Osteoblast (primary cell): Measurements from ENCODE around the gene UQCC2. TPM values are rescaled to one million over a fixed set of nuclear protein-coding genes. Genes with fewer than 3 reads are reported as not detected.

ENCODE experiments used
- DNase-seq: peaks from one replicate; pipeline ENCODE4 v3.0.0; 2011; ENCODE audit warnings: low spot score, mixed read lengths; ENCODE audit not compliant: insufficient read length; ENCODE audit errors: missing footprints
- H2AFZ ChIP-seq: 2 replicates; pipeline ENCODE4 v1.6.0; 2011; ENCODE audit warnings: mild to moderate bottlenecking, low read length
- H3K27ac ChIP-seq: 2 replicates; pipeline ENCODE4 v1.5.1; 2011; ENCODE audit warnings: mild to moderate bottlenecking, low read depth, low read length, moderate library complexity
- H3K27me3 ChIP-seq: 2 replicates; pipeline ENCODE4 v1.6.0; 2012; ENCODE audit warnings: mild to moderate bottlenecking, control low read depth, inconsistent platforms, low read length, moderate library complexity; ENCODE audit not compliant: insufficient read depth
- H3K36me3 ChIP-seq: 2 replicates; pipeline ENCODE4 v1.5.1; 2011; ENCODE audit warnings: mild to moderate bottlenecking, low read length, control low read depth, moderate library complexity; ENCODE audit not compliant: insufficient read depth
- H3K4me1 ChIP-seq: 2 replicates; pipeline ENCODE4 v1.5.1; 2011; ENCODE audit warnings: mild to moderate bottlenecking, low read length, control low read depth, moderate library complexity; ENCODE audit not compliant: insufficient read depth
- H3K4me2 ChIP-seq: 2 replicates; pipeline ENCODE4 v1.6.0; 2011; ENCODE audit warnings: mild to moderate bottlenecking, low read length; ENCODE audit not compliant: insufficient read depth
- H3K4me3 ChIP-seq: fragments of 200-600 bp; sonication (generic); 3 replicates; pipeline ENCODE4 v1.5.1; 2012; ENCODE audit warnings: mild to moderate bottlenecking, low read length, inconsistent platforms; ENCODE audit not compliant: insufficient read depth
- H3K79me2 ChIP-seq: 2 replicates; pipeline ENCODE4 v1.6.0; 2012; ENCODE audit warnings: mild to moderate bottlenecking, low read length, control low read depth, inconsistent platforms; ENCODE audit not compliant: insufficient read depth
- H3K9me3 ChIP-seq: 2 replicates; pipeline ENCODE4 v1.5.1; 2011; ENCODE audit warnings: low read depth, low read length, control low read depth
- H4K20me1 ChIP-seq: 2 replicates; pipeline ENCODE4 v1.6.0; 2012; ENCODE audit warnings: mild to moderate bottlenecking, low read length, control low read depth; ENCODE audit not compliant: insufficient read depth
- total RNA-seq: library from RNA; depleted of rRNA; stranded (reverse); fragments of >200 nt; gene quantifications from 2 replicates; pipeline ENCODE4 v1.2.3, GENCODE V29; 2012
- TF ChIP-seq, protein P1 (sequence below): IDR thresholded peaks from 2 replicates; pipeline ENCODE4 v1.5.1; 2011; ENCODE audit warnings: mild to moderate bottlenecking, low read depth, low read length, moderate library complexity; ENCODE audit errors: extremely low read depth

The UQCC2 gene
- total RNA-seq, 1 donor, result 15.2 TPM

DNA sequence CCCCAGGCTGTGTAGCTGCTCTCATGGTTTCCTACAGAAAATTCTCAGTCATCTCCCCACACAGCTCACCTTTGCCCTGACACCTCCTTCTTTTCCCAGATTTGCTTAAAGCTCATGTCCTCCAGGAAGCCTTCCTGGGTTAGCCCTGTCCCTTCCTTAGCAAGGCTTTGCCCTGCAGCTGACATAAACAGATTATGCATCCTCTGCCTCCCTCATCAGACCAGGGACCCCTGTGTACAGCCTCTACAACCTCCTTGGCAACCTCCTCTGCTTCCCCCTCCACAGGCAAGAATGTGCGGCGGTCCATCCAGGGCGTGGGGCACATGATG lies 39.8 kb downstream of the UQCC2 start:
- Histone ChIP-seq H2AFZ (no peak overlapping the region), H3K27me3 (no peaks in the 10 kb centered on the region), H3K4me2 (no peak overlapping the region), H3K4me3 (no peak overlapping the region), H4K20me1 (no peaks in the 10 kb centered on the region), H3K79me2 (no peaks in the 10 kb centered on the region), H3K9me3 (no peaks in the 10 kb centered on the region), H3K27ac (no peak overlapping the region), H3K4me1 (peaks cover 29% of the 10 kb centered on the region), H3K36me3 (peaks cover 7% of the 10 kb centered on the region)
- no peak for DNase-seq
- TF ChIP-seq, protein P1, sequence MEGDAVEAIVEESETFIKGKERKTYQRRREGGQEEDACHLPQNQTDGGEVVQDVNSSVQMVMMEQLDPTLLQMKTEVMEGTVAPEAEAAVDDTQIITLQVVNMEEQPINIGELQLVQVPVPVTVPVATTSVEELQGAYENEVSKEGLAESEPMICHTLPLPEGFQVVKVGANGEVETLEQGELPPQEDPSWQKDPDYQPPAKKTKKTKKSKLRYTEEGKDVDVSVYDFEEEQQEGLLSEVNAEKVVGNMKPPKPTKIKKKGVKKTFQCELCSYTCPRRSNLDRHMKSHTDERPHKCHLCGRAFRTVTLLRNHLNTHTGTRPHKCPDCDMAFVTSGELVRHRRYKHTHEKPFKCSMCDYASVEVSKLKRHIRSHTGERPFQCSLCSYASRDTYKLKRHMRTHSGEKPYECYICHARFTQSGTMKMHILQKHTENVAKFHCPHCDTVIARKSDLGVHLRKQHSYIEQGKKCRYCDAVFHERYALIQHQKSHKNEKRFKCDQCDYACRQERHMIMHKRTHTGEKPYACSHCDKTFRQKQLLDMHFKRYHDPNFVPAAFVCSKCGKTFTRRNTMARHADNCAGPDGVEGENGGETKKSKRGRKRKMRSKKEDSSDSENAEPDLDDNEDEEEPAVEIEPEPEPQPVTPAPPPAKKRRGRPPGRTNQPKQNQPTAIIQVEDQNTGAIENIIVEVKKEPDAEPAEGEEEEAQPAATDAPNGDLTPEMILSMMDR, result no peak

GRCh38 chr6:33670971-33671743 lies 40.3 kb downstream of the UQCC2 start:
- H3K4me3 ChIP-seq, result no peak overlapping the region
- no peaks in the 10 kb centered on the region for H4K20me1 ChIP-seq
- peaks cover 6% of the 10 kb centered on the region for H3K36me3 ChIP-seq
- H3K27me3 ChIP-seq, result no peaks in the 10 kb centered on the region
- DNase-seq, result no peak
- no peaks in the 10 kb centered on the region for H3K79me2 ChIP-seq
- H3K27ac ChIP-seq, result no peak overlapping the region
- TF ChIP-seq, protein P1, result no peak
- H3K4me2 ChIP-seq, result no peak overlapping the region
- H3K4me1 ChIP-seq, result peaks cover 24% of the 10 kb centered on the region
- no peaks in the 10 kb centered on the region for H3K9me3 ChIP-seq
- no peak overlapping the region for H2AFZ ChIP-seq

DNA sequence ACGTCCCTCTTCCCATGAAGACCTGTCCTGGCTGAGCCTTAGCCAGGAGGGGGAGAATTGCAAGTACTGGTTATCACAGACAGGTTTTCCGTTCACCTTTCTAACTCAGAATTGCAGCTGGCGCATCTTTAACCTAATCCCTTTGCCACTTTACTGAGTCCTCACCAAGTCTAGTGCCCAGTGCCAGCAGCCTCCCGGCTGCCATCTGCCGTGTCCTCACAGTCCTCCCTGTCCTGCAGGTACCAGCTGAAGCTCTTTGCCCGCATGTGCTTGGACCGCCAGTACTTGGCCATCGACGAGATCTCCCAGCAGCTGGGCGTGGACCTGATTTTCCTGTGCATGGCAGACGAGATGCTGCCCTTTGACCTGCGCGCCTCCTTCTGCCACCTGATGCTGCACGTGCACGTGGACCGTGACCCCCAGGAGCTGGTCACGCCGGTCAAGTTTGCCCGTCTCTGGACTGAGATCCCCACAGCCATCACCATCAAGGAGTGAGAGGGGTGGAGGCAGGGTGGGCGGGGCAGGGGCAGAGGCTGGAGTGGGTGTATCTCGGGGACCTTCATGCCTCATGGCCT lies 41.3 kb downstream of the UQCC2 start:
- H4K20me1 ChIP-seq, result no peaks in the 10 kb centered on the region
- H3K27me3 ChIP-seq, result no peaks in the 10 kb centered on the region
- no peak overlapping the region for H3K27ac ChIP-seq
- no peak overlapping the region for H3K4me2 ChIP-seq
- H3K4me3 ChIP-seq, result no peak overlapping the region
- TF ChIP-seq, protein P1, result no peak
- peaks cover 9% of the 10 kb centered on the region for H3K36me3 ChIP-seq
- no peaks in the 10 kb centered on the region for H3K79me2 ChIP-seq
- no peaks in the 10 kb centered on the region for H3K9me3 ChIP-seq
- peaks cover 14% of the 10 kb centered on the region for H3K4me1 ChIP-seq
- no peak for DNase-seq
- H2AFZ ChIP-seq, result no peak overlapping the region

DNA sequence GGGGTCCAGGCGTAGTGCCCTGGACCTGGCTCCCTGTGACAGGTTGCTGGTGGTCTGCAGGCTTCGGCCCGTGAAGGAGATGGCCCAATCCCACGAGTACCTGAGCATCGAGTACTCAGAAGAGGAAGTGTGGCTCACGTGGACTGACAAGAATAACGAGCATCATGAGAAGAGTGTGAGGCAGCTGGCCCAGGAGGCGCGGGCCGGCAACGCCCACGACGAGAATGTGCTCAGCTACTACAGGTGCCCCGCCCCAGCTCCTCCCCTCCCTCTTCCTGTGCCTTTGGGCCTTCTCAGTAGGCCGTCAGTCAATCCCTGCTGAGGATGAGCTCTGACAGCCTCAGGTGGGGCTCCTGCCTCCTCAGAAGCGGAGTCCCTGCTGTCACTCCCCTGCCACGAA lies 42.6 kb downstream of the UQCC2 start:
- Histone ChIP-seq H3K27me3 (no peaks in the 10 kb centered on the region), H3K4me3 (no peak overlapping the region), H4K20me1 (no peaks in the 10 kb centered on the region), H3K36me3 (peaks cover 13% of the 10 kb centered on the region), H2AFZ (no peak overlapping the region), H3K4me2 (no peak overlapping the region), H3K27ac (no peak overlapping the region), H3K9me3 (no peaks in the 10 kb centered on the region), H3K79me2 (no peaks in the 10 kb centered on the region), H3K4me1 (peaks cover 14% of the 10 kb centered on the region)
- TF ChIP-seq, protein P1, result no peak
- no peak for DNase-seq
